Right lobe of liver (tissue), 4 donors: ENCODE results near the gene ATXN10.

ENCODE experiments used
- CTCF ChIP-seq, 4 donors: fragments of 200-600 bp in 3 of 4; fragments of 450-650 bp in 1 of 4; IDR thresholded peaks; one replicate each; pipeline versions ENCODE4 v1.5.1 to v1.8.0; 2016 to 2022; ENCODE audit warnings: antibody characterized with exemption in 4 of 4, mild to moderate bottlenecking in 2 of 4
- POLR2A ChIP-seq: fragments of 450-650 bp; IDR thresholded peaks from one replicate; pipeline ENCODE4 v1.6.1; 2017; ENCODE audit warnings: antibody characterized with exemption, mild to moderate bottlenecking
- donor health status: DM: no; HTN: no; CAD: no.
- donor health status: DM: no; HTN: no; CAD: no.
- donor health status: DM: no; HTN: yes; CAD: no.

DNA sequence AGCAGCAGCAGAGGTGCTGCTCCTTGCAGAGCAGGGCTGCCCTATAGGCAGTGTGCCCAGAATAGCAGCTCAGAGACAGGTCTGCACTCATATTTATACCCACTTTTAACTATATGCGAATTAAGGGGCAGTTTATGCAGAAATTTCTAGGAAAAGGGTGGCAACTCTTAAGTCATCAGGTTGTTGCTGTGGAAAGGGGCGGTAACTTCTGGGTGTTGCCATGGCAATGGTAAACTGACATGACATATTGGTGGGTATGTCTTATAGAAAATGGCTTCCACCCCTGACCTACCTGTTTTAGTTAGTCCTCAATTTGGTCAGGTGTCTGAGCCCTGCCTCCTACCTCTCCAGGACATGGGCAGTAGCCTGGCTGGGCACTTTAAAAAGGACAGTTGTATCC is 122.3 kb downstream of the ATXN10 start:
- no peak for TF ChIP-seq CTCF (IDR thresholded peaks at IDR 0.05)
- TF ChIP-seq POLR2A, result no peak
